Psoas muscle (tissue), 8 donors: Measurements from ENCODE around the gene FFAR3. TPM values are rescaled to one million over a fixed set of nuclear protein-coding genes. Genes with fewer than 3 reads are reported as not detected.

ENCODE experiments used
- ATAC-seq, 4 donors: fragments of 200-7000 bp; cut with Tn5 transposase; one replicate each; pipeline ENCODE4 v1.9.1; 2020; ENCODE audit warnings: moderate library complexity in 3 of 4, mild to moderate bottlenecking in 2 of 4
- DNase-seq, 2 donors: peaks; one replicate each; pipeline ENCODE4 v3.0.0-alpha.2; 2020
- H3K27ac ChIP-seq: fragments of 200-600 bp; one replicate; pipeline ENCODE4 v1.8.0; 2022
- H3K27me3 ChIP-seq, 3 donors: fragments of 200-600 bp in 1 of 3; one replicate each; pipeline versions ENCODE4 v1.6.1 to v1.8.0; 2013 to 2022; ENCODE audit warnings: low read length in 2 of 3, mild to moderate bottlenecking in 2 of 3, moderate library complexity in 1 of 3; ENCODE audit not compliant: insufficient read depth in 3 of 3
- H3K36me3 ChIP-seq, 2 donors: fragments of 200-600 bp in 1 of 2; one replicate each; pipeline versions ENCODE4 v1.6.1 to v1.8.0; 2013 to 2022; ENCODE audit warnings: low read depth in 1 of 2, mild to moderate bottlenecking in 1 of 2, moderate library complexity in 1 of 2; ENCODE audit not compliant: insufficient read depth in 1 of 2
- H3K4me1 ChIP-seq: fragments of 200-600 bp; one replicate; pipeline ENCODE4 v1.8.0; 2022
- H3K4me3 ChIP-seq: fragments of 200-600 bp; one replicate; pipeline ENCODE4 v1.8.0; 2022; ENCODE audit warnings: mild to moderate bottlenecking
- H3K9me3 ChIP-seq: fragments of 200-600 bp; one replicate; pipeline ENCODE4 v1.8.0; 2022
- WGBS, 3 donors: extraction: QIAGEN DNeasy Blood & Tissue Kit; methylation state at CpG; one replicate each; pipeline versions ENCODE4 v1.1.6 to v1.1.7; 2013; 5-methylcytosine and 5-hydroxymethylcytosine counted together
- intact Hi-C, 2 donors: fragments of 100-400 bp; cut with DNase I; formaldehyde crosslinking; loops; one replicate each; pipeline versions ENCODE4 v1.11.0 to v1.14.2; 2022
- polyA plus RNA-seq, 3 donors: library from polyadenylated mRNA; stranded (reverse); fragments of 200-250 nt; gene quantifications; one replicate each; pipeline ENCODE4 v1.2.3, GENCODE V29; 2013
- total RNA-seq, 4 donors: library from RNA; stranded (reverse); fragmentation: NEBNext Ultra II Directional in 2 of 4; extraction: Animal tissue kit (Norgen Biotek cat#: 25700) in 2 of 4; gene quantifications; one replicate each; pipeline versions ENCODE4 v1.2.1 to v1.2.4, GENCODE V29; 2021 to 2023
- TF ChIP-seq, protein P1 (sequence below): fragments of 200-600 bp; IDR thresholded peaks from one replicate; pipeline ENCODE4 v1.8.0; 2022; ENCODE audit warnings: antibody characterized with exemption
- donor health status: healthy with polysubstance abuse.
- donor health status: DM: no; HTN: no; CAD: no; lungs with moderate emphysema.
- donor health status: Bipolar disorder and iron deficiency.
- donor health status: healthy.
- donor health status: DM: yes; HTN: yes; CAD: no.
- donor health status: DM: no; HTN: no; CAD: no.
- donor health status: DM: no; HTN: no; CAD: no.
- donor health status: DM: yes; HTN: yes; CAD: no.

Gene FFAR3
- total and polyA plus RNA-seq, 7 donors, result 0.04 to 0.22 (median 0.17) TPM; not detected in 4

DNA sequence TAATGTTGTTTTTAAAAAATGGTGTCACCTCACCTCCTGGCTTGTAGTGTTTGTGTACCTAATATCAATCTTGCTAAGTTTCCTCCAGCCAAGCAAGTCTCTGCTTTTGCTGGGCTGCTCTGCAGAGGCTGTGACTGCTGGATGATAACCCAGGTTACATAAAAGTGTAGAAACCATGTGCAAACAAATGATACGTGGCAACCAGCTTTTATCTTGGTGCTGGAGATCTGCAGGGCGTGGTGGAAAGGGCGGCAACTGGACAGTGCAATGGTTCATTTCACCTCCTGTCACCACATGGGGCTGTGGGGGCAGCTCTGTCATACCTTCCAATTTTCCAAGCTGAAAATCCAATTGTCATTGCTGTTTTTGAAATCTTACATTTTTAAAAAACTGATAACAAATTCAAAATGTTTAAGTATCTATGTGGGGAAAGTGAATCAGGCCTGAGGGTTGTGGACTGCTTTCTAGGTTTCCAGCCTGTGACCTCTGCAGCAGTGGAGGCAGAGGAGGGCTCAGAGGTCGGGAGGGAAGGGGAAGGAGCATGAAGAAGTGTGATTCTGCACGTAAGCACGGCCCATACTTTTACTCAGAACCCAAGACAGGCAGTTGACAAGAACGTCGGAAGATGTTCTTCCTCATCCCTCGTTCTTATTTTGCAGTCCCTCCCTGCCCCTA, 22.3 kb downstream of the FFAR3 start:
- Histone ChIP-seq H3K4me3 (no peak overlapping the region), H3K27ac (no peak overlapping the region), H3K9me3 (no peaks in the 10 kb centered on the region), H3K27me3 (peaks cover 0 to 2% (median 0%) of the 10 kb centered on the region in 3 donors), H3K36me3 (no peaks in the 10 kb centered on the region), H3K4me1 (no peaks in the 10 kb centered on the region)
- intact Hi-C loops, result no loop called here
- no peak for ATAC-seq
- DNase-seq, result no peak
- WGBS, 3 donors, result 51 to 58% (median 57%) methylated on average over 9 of the region's 9 CpGs
- TF ChIP-seq, protein P1, sequence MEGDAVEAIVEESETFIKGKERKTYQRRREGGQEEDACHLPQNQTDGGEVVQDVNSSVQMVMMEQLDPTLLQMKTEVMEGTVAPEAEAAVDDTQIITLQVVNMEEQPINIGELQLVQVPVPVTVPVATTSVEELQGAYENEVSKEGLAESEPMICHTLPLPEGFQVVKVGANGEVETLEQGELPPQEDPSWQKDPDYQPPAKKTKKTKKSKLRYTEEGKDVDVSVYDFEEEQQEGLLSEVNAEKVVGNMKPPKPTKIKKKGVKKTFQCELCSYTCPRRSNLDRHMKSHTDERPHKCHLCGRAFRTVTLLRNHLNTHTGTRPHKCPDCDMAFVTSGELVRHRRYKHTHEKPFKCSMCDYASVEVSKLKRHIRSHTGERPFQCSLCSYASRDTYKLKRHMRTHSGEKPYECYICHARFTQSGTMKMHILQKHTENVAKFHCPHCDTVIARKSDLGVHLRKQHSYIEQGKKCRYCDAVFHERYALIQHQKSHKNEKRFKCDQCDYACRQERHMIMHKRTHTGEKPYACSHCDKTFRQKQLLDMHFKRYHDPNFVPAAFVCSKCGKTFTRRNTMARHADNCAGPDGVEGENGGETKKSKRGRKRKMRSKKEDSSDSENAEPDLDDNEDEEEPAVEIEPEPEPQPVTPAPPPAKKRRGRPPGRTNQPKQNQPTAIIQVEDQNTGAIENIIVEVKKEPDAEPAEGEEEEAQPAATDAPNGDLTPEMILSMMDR, result no peak

GRCh38 chr19:35381318-35381717, 23.1 kb downstream of the FFAR3 start:
- Histone ChIP-seq H3K27me3 (peaks cover 0 to 2% (median 0%) of the 10 kb centered on the region in 3 donors), H3K36me3 (no peaks in the 10 kb centered on the region), H3K4me3 (no peak overlapping the region), H3K9me3 (no peaks in the 10 kb centered on the region), H3K27ac (no peak overlapping the region), H3K4me1 (no peaks in the 10 kb centered on the region)
- TF ChIP-seq, protein P1, result no peak
- ATAC-seq, result no peak
- WGBS, 3 donors, result 42 to 67% (median 56%) methylated on average over 3 of the region's 3 CpGs
- intact Hi-C loops, result no loop called here
- DNase-seq, result no peak

DNA sequence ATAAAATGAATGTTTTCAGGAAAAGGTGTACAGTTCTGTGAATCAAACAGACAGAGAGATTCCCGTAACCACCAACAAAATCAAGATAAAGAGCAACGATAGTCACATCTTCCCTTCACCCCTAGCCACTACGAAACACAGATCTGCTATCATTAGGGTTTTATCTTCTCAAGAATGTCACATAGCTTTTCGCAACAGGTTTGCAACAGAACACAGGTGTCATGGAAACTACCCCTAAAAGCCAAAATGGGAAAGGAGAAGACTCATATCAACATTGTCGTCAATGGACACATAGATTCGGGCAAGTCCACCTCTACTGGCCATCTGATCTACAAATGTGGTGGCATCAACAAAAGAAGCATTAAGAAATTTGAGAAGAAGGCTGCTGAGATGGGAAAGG, 23.7 kb downstream of the FFAR3 start:
- 88 to 89% (median 89%) methylated on average over 6 of the region's 6 CpGs for whole genome bisulfite sequencing, 3 donors
- intact Hi-C loops, result no loop called here

GRCh38 chr19:35383536-35383935, 25.3 kb downstream of the FFAR3 start:
- Histone ChIP-seq H3K27me3 (no peaks in the 10 kb centered on the region), H3K27ac (no peak overlapping the region), H3K4me3 (no peak overlapping the region), H3K4me1 (no peaks in the 10 kb centered on the region), H3K36me3 (no peaks in the 10 kb centered on the region), H3K9me3 (no peaks in the 10 kb centered on the region)
- TF ChIP-seq, protein P1, result no peak
- WGBS, 3 donors, result 87 to 98% (median 89%) methylated on average over 2 of the region's 2 CpGs
- ATAC-seq (no peak), DNase-seq (no peak)
- intact Hi-C loops, result no loop called here

More for the DNA sequence above, 23.7 kb downstream of the FFAR3 start:
- Histone ChIP-seq H3K4me3 (no peak overlapping the region), H3K4me1 (no peaks in the 10 kb centered on the region), H3K36me3 (no peaks in the 10 kb centered on the region), H3K27me3 (peaks cover 0 to under 1% (median 0%) of the 10 kb centered on the region in 3 donors), H3K27ac (no peak overlapping the region), H3K9me3 (no peaks in the 10 kb centered on the region)
- TF ChIP-seq, protein P1, result no peak
- ATAC-seq (no peak), DNase-seq (no peak)
